ENCODE data around the gene STYK1. TPM values are rescaled to one million over a fixed set of nuclear protein-coding genes. Genes with fewer than 3 reads are reported as not detected.

The STYK1 gene
- polyA plus RNA-seq, 3 donors, result not detected

GRCh38 chr12:10610188-10610587 is 63.7 kb downstream of the STYK1 start:
- Mint-ChIP-seq H3K36me3 (peaks cover 39 to 52% of the 10 kb centered on the region in 2 donors), H3K9me3 (no peaks in the 10 kb centered on the region), H3K4me3 (no peak overlapping the region), H3K27me3 (ENCODE audit: low read depth in 3 of 3) (peaks cover 1 to 2% (median 1%) of the 10 kb centered on the region in 3 donors), H3K4me1 (peaks cover 15% of the 10 kb centered on the region), H3K27ac (no peak overlapping the region)
- Histone ChIP-seq H3K27ac (ENCODE audit: low read depth in 1 of 2, low read length in 2 of 2) (no peak overlapping the region), H3K4me3 (replicated peaks in 1 of 3; ENCODE audit: low read depth in 2 of 3, low read length in 3 of 3) (no peak overlapping the region), H4K20me1 (ENCODE audit: insufficient read depth, low read length) (no peaks in the 10 kb centered on the region), H2AFZ (ENCODE audit: insufficient read depth, low read depth, low read length, poor library complexity, severe bottlenecking) (no peak overlapping the region), H3K36me3 (replicated peaks in 1 of 2; ENCODE audit: control insufficient read depth in 1 of 2, insufficient read depth in 2 of 2, low read length in 2 of 2) (peaks cover 39 to 49% of the 10 kb centered on the region in 2 donors), H3K9me3 (replicated peaks in 1 of 2; ENCODE audit: control insufficient read depth in 1 of 2, insufficient read depth in 1 of 2, low read length in 2 of 2) (no peaks in the 10 kb centered on the region), H3K9ac (ENCODE audit: insufficient read depth, low read length, poor library complexity, severe bottlenecking) (no peak overlapping the region), H3K4me1 (ENCODE audit: control insufficient read depth in 1 of 2, insufficient read depth in 2 of 2, low read length in 2 of 2) (peaks cover 10 to 18% of the 10 kb centered on the region in 2 donors), H3K4me2 (replicated peaks; ENCODE audit: extremely low read depth, low read length, poor library complexity, severe bottlenecking) (no peak overlapping the region), H3K79me2 (ENCODE audit: insufficient read depth, low read length) (peaks cover 27% of the 10 kb centered on the region), H3K27me3 (ENCODE audit: control insufficient read depth in 2 of 2, insufficient read depth in 2 of 2, low read length in 2 of 2) (no peaks in the 10 kb centered on the region)
- no CpG with 5 or more reads among the region's 3 CpGs for WGBS (ENCODE audit: insufficient coverage)
- TF ChIP-seq CTCF (IDR thresholded peaks at IDR 0.05), result no peak
- intact Hi-C loops (cut with micrococcal nuclease), result loop anchor here in 1 of 2 donors (10.0 kb wide), 1 partner anchor 115 kb away; the partner anchor contains the start of gene YBX3
- no peak for DNase-seq

GRCh38 chr12:10607885-10608458 is 65.9 kb downstream of the STYK1 start:
- Histone ChIP-seq H3K27ac (ENCODE audit: low read depth in 1 of 2, low read length in 2 of 2) (peak overlapping the region in 1 of 2 donors; percentile 5), H3K36me3 (replicated peaks in 1 of 2; ENCODE audit: control insufficient read depth in 1 of 2, insufficient read depth in 2 of 2, low read length in 2 of 2) (peaks cover 43 to 59% of the 10 kb centered on the region in 2 donors), H3K4me3 (replicated peaks in 1 of 3; ENCODE audit: low read depth in 2 of 3, low read length in 3 of 3) (no peak overlapping the region), H2AFZ (ENCODE audit: insufficient read depth, low read depth, low read length, poor library complexity, severe bottlenecking) (no peak overlapping the region), H3K27me3 (ENCODE audit: control insufficient read depth in 2 of 2, insufficient read depth in 2 of 2, low read length in 2 of 2) (no peaks in the 10 kb centered on the region), H3K9ac (ENCODE audit: insufficient read depth, low read length, poor library complexity, severe bottlenecking) (no peak overlapping the region), H4K20me1 (ENCODE audit: insufficient read depth, low read length) (no peaks in the 10 kb centered on the region), H3K4me2 (replicated peaks; ENCODE audit: extremely low read depth, low read length, poor library complexity, severe bottlenecking) (no peak overlapping the region), H3K9me3 (replicated peaks in 1 of 2; ENCODE audit: control insufficient read depth in 1 of 2, insufficient read depth in 1 of 2, low read length in 2 of 2) (no peaks in the 10 kb centered on the region), H3K79me2 (ENCODE audit: insufficient read depth, low read length) (peaks cover 23% of the 10 kb centered on the region), H3K4me1 (ENCODE audit: control insufficient read depth in 1 of 2, insufficient read depth in 2 of 2, low read length in 2 of 2) (peaks cover 9 to 12% of the 10 kb centered on the region in 2 donors)
- TF ChIP-seq CTCF (IDR thresholded peaks at IDR 0.05), result no peak
- no peak overlapping the region for H3K27ac Mint-ChIP-seq
- H3K9me3 Mint-ChIP-seq, result no peaks in the 10 kb centered on the region
- H3K4me1 Mint-ChIP-seq, result peaks cover 11% of the 10 kb centered on the region
- intact Hi-C loops (cut with micrococcal nuclease), result no loop called here
- no peak overlapping the region for H3K4me3 Mint-ChIP-seq
- WGBS (ENCODE audit: insufficient coverage), result no CpG with 5 or more reads among the region's 3 CpGs
- H3K27me3 Mint-ChIP-seq (ENCODE audit: low read depth in 3 of 3), result peaks cover 0 to 1% (median 0%) of the 10 kb centered on the region in 3 donors
- H3K36me3 Mint-ChIP-seq, result peaks cover 50 to 64% of the 10 kb centered on the region in 2 donors
- no peak for DNase-seq

Measured in CD14-positive monocyte (primary cell).